ENCODE results near the gene ANKRD11. TPM values are rescaled to one million over a fixed set of nuclear protein-coding genes. Genes with fewer than 3 reads are reported as not detected.

ANKRD11 gene
- total and polyA plus RNA-seq, 2 donors (not counting 3 experiments of a cell fraction or from before 2014, with no cell fraction given) = 55.8 to 191 TPM

- Histone ChIP-seq H3K9ac (replicated peaks; ENCODE audit: extremely low read depth, insufficient read depth, low read length) (no peak overlapping the region), H3K27ac (ENCODE audit: insufficient read depth, low read depth, low read length) (no peak overlapping the region), H3K36me3 (ENCODE audit: control insufficient read depth in 2 of 2, extremely low read depth in 1 of 2, insufficient read depth in 2 of 2, low read length in 2 of 2) (no peaks in the 10 kb centered on the region), H3K9me1 (replicated peaks; ENCODE audit: control insufficient read depth, extremely low read depth, insufficient read depth, low read length) (no peaks in the 10 kb centered on the region), H2AFZ (ENCODE audit: low read depth, low read length) (no peak overlapping the region), H4K20me1 (replicated peaks; ENCODE audit: control insufficient read depth, extremely low read depth, insufficient read depth, low read length) (peaks cover 4% of the 10 kb centered on the region), H3K27me3 (ENCODE audit: control insufficient read depth in 2 of 2, insufficient read depth in 2 of 2, low read length in 2 of 2) (no peaks in the 10 kb centered on the region), H3K79me2 (ENCODE audit: control insufficient read depth, insufficient read depth, low read length) (peaks cover 95% of the 10 kb centered on the region), H3K4me2 (ENCODE audit: insufficient read depth, low read length) (no peak overlapping the region), H3K9me3 (replicated peaks; ENCODE audit: control insufficient read depth, insufficient read depth, low read length) (no peaks in the 10 kb centered on the region), H3K4me1 (ENCODE audit: control insufficient read depth, extremely low read depth, insufficient read depth, low read length) (peaks cover 40% of the 10 kb centered on the region), H3K4me3 (replicated peaks in 1 of 3; ENCODE audit: insufficient read depth in 1 of 3, low read depth in 1 of 3, low read length in 3 of 3) (no peak overlapping the region)
- no peak for DNase-seq (ENCODE audit: low read depth, low spot score)
- no TSS peak for BruUV-seq (replicated peaks)
- ChIA-PET POLR2A (no interaction called here), CTCF (interaction anchor here (1.0 to 1.7 kb wide), 4 partner anchors 12 to 199 kb away, joined by 3 to 4 read pairs (median 4); no protein-coding TSS in a partner anchor)
- FAIRE-seq = no peak
- intact Hi-C loops (cut with micrococcal nuclease) (no loop called here), dilution Hi-C loops (cut with MboI; ENCODE audit: extremely low pct_ligation_motif_present, low sequenced_read_pairs) (no loop called here)
- no peak for TF ChIP-seq MAX (IDR thresholded peaks at IDR 0.05; ENCODE audit: insufficient read depth, insufficient read length)
- TF ChIP-seq CTCF (IDR thresholded peaks at IDR 0.05; ENCODE audit: extremely low read depth in 1 of 2, insufficient read depth in 1 of 2, low read depth in 1 of 2, low read length in 2 of 2) = no peak
- no peak for TF ChIP-seq POLR2AphosphoS5 (IDR thresholded peaks at IDR 0.05; ENCODE audit: insufficient read depth, low read depth, low read length)
- TF ChIP-seq JUN (IDR thresholded peaks at IDR 0.05; ENCODE audit: borderline replicate concordance, insufficient read depth, insufficient read length, low read depth) = no peak
- TF ChIP-seq GATA2 (IDR thresholded peaks at IDR 0.05; ENCODE audit: insufficient read depth, insufficient read length, low read depth, low read length) = no peak
- TF ChIP-seq EZH2 (IDR thresholded peaks at IDR 0.05; ENCODE audit: borderline replicate concordance, low read depth, low read length, severe bottlenecking) = no peak
- TF ChIP-seq POLR2A (IDR thresholded peaks at IDR 0.05; ENCODE audit: low read depth, low read length) = no peak
- TF ChIP-seq MYC (IDR thresholded peaks at IDR 0.05; ENCODE audit: low read depth, low read length) = no peak
- no peak for TF ChIP-seq FOS (IDR thresholded peaks at IDR 0.05; ENCODE audit: borderline replicate concordance, insufficient read depth, low read length)
Measured at GRCh38 chr16:89358030-89359005, 132.0 kb downstream of the ANKRD11 start.
